Vagina (tissue), 2 donors: ENCODE measurements around the gene CEBPA. TPM values are rescaled to one million over a fixed set of nuclear protein-coding genes. Genes with fewer than 3 reads are reported as not detected.

Experiments used
- DNase-seq, 2 donors: peaks; one replicate each; pipeline ENCODE4 v3.0.0-alpha.2; 2017; ENCODE audit errors: extremely low spot score in 2 of 2
- H3K27ac ChIP-seq: fragments of 200-600 bp; sonication (generic); one replicate; pipeline ENCODE4 v1.5.1; 2019
- H3K27me3 ChIP-seq: fragments of 200-600 bp; sonication (generic); one replicate; pipeline ENCODE4 v1.5.1; 2019
- H3K36me3 ChIP-seq, 2 donors: fragments of 200-600 bp; sonication (generic); one replicate each; pipeline ENCODE4 v1.5.1; 2017 to 2019
- H3K4me1 ChIP-seq: fragments of 200-600 bp; sonication (generic); one replicate; pipeline ENCODE4 v1.5.1; 2019
- H3K4me3 ChIP-seq, 2 donors: fragments of 200-600 bp; sonication (generic); 1 replicate in 1 of 2; 2 replicates in 1 of 2; pipeline ENCODE4 v1.5.1; 2016 to 2019
- H3K9me3 ChIP-seq: fragments of 200-600 bp; sonication (generic); one replicate; pipeline ENCODE4 v1.5.1; 2019
- POLR2A ChIP-seq, 2 donors: fragments of 450-650 bp; IDR thresholded peaks; one replicate each; pipeline ENCODE4 v1.6.1; 2017; ENCODE audit warnings: antibody characterized with exemption in 2 of 2, mild to moderate bottlenecking in 2 of 2, moderate library complexity in 2 of 2
- POLR2AphosphoS5 ChIP-seq, 2 donors: sonication (generic); formaldehyde crosslinking; IDR thresholded peaks; one replicate each; pipeline ENCODE4 v1.9.0; 2017; ENCODE audit warnings: antibody characterized with exemption in 2 of 2, mild to moderate bottlenecking in 2 of 2, low read depth in 1 of 2; ENCODE audit not compliant: insufficient read depth in 1 of 2
- intact Hi-C: fragments of 100-400 bp; cut with DNase I; formaldehyde crosslinking; loops from one replicate; pipeline ENCODE4 v1.15.1; 2023
- total RNA-seq: library from RNA; depleted of rRNA; stranded (reverse); fragments of >200 nt; gene quantifications from one replicate; pipeline ENCODE4 v1.2.3, GENCODE V29; 2016
- TF ChIP-seq, protein P1 (sequence below), 3 experiments: fragments of 450-650 bp in 2 of 3; fragments of 200-600 bp in 1 of 3; sonication (generic) in 1 of 3; IDR thresholded peaks; one replicate each; pipeline ENCODE4 v1.5.1; 2017 to 2019; ENCODE audit warnings: antibody characterized with exemption in 3 of 3, mild to moderate bottlenecking in 2 of 3, moderate library complexity in 2 of 3

Gene CEBPA
- total RNA-seq, 1 donor from 2014 or later, result 38.3 TPM

DNA sequence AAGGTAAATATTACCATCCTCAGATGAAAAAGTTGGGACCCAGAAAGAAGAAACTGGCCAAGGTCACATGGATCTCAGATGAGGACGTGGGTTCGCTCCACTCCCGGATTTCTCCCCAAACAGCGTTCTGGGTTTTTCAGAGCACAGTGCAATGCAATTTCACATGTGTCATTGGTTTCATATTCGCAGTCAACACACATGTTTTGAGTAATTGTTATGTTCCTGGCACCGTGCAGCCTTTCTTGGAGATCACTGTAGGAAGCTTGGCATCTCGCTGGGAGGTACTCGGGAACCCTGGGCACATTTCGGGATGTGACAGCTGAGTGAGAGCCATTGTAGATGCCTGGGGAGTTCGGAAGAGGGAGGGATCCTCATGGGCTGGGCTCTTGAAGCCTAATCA, 45.0 kb upstream of the CEBPA start:
- no peaks in the 10 kb centered on the region for H3K27me3 ChIP-seq
- H3K36me3 ChIP-seq, result no peaks in the 10 kb centered on the region
- H3K4me3 ChIP-seq, result no peak overlapping the region
- intact Hi-C loops, result no loop called here
- H3K27ac ChIP-seq, result no peak overlapping the region
- no peak for DNase-seq
- no peaks in the 10 kb centered on the region for H3K9me3 ChIP-seq
- TF ChIP-seq, protein P1, sequence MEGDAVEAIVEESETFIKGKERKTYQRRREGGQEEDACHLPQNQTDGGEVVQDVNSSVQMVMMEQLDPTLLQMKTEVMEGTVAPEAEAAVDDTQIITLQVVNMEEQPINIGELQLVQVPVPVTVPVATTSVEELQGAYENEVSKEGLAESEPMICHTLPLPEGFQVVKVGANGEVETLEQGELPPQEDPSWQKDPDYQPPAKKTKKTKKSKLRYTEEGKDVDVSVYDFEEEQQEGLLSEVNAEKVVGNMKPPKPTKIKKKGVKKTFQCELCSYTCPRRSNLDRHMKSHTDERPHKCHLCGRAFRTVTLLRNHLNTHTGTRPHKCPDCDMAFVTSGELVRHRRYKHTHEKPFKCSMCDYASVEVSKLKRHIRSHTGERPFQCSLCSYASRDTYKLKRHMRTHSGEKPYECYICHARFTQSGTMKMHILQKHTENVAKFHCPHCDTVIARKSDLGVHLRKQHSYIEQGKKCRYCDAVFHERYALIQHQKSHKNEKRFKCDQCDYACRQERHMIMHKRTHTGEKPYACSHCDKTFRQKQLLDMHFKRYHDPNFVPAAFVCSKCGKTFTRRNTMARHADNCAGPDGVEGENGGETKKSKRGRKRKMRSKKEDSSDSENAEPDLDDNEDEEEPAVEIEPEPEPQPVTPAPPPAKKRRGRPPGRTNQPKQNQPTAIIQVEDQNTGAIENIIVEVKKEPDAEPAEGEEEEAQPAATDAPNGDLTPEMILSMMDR (IDR thresholded peaks at IDR 0.05), result no peak
- TF ChIP-seq POLR2AphosphoS5 (IDR thresholded peaks at IDR 0.05; ENCODE audit: insufficient read depth in 1 of 2, low read depth in 1 of 2) (no peak), POLR2A (IDR thresholded peaks at IDR 0.05) (no peak)
- H3K4me1 ChIP-seq, result no peaks in the 10 kb centered on the region

DNA sequence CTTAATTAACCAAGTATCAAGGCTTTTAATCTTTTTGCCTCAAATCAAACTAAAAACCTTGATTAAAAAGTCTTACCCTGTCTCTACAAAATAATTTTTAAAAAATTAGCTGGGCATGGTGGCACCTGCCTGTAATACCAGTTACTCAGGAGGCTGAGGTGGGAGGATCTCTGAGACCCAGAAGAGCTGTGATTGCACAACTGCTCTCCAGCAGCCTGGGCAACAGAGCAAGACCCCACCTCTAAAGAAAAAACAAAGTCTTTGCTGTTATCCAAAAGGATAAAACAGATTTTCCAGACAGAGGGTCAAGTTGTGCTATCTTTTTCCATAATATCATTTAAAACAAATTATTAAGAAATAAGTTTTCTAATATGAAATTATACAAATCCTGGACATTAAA, 44.3 kb upstream of the CEBPA start:
- TF ChIP-seq POLR2A (IDR thresholded peaks at IDR 0.05) (no peak), POLR2AphosphoS5 (IDR thresholded peaks at IDR 0.05; ENCODE audit: insufficient read depth in 1 of 2, low read depth in 1 of 2) (no peak)
- TF ChIP-seq, protein P1 (IDR thresholded peaks at IDR 0.05), result no peak
- no peaks in the 10 kb centered on the region for H3K36me3 ChIP-seq
- intact Hi-C loops, result no loop called here
- no peak for DNase-seq
- H3K9me3 ChIP-seq, result no peaks in the 10 kb centered on the region
- no peak overlapping the region for H3K4me3 ChIP-seq
- H3K4me1 ChIP-seq, result no peaks in the 10 kb centered on the region
- H3K27ac ChIP-seq, result no peak overlapping the region
- H3K27me3 ChIP-seq, result no peaks in the 10 kb centered on the region

DNA sequence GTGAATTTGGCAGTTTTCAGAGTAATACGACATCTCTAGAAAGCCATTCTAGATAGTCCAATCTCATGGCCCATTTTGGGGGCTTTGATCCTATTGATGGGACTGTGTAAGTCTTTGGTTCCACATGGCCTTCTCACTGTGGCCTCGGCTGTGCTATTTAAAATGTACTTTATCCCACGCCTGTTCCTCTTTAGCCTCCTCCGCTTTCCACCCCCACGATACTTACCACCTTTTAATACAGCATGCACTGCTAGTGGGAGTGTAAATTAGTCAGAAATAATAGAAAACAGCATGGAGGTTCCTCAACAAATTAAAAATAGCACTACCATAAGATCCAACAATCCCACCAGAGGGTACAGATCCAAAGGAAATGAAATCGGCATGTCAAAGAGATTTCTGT, 42.8 kb upstream of the CEBPA start:
- TF ChIP-seq POLR2A (IDR thresholded peaks at IDR 0.05) (no peak), POLR2AphosphoS5 (IDR thresholded peaks at IDR 0.05; ENCODE audit: insufficient read depth in 1 of 2, low read depth in 1 of 2) (no peak)
- TF ChIP-seq, protein P1 (IDR thresholded peaks at IDR 0.05), result no peak
- Histone ChIP-seq H3K4me1 (no peaks in the 10 kb centered on the region), H3K4me3 (no peak overlapping the region), H3K27ac (no peak overlapping the region), H3K9me3 (no peaks in the 10 kb centered on the region), H3K36me3 (no peaks in the 10 kb centered on the region), H3K27me3 (no peaks in the 10 kb centered on the region)
- intact Hi-C loops, result no loop called here
- no peak for DNase-seq

DNA sequence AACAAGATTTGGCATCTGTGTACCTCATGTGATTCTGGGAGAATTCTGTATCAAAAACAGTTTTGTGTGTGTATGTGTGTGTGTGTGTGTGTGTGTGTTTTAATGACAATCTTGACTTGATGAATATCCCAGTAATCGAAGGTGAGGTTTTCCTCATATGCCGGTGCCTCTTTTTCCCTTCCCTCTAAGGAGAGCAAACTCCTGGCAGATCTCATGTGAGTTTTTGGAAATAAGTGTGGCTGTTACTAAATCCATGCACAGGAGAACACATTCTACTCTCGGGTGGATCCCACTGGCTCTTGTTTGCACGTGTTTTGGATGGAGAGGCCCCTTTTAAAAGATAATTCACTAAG, 42.2 kb upstream of the CEBPA start:
- H3K27ac ChIP-seq, result no peak overlapping the region
- DNase-seq, result no peak
- H3K4me1 ChIP-seq, result no peaks in the 10 kb centered on the region
- H3K27me3 ChIP-seq, result no peaks in the 10 kb centered on the region
- no peak overlapping the region for H3K4me3 ChIP-seq
- no peaks in the 10 kb centered on the region for H3K9me3 ChIP-seq
- H3K36me3 ChIP-seq, result no peaks in the 10 kb centered on the region
- TF ChIP-seq, protein P1 (IDR thresholded peaks at IDR 0.05), result no peak
- TF ChIP-seq POLR2A (IDR thresholded peaks at IDR 0.05), result no peak
- no peak for TF ChIP-seq POLR2AphosphoS5 (IDR thresholded peaks at IDR 0.05; ENCODE audit: insufficient read depth in 1 of 2, low read depth in 1 of 2)
- intact Hi-C loops, result no loop called here

DNA sequence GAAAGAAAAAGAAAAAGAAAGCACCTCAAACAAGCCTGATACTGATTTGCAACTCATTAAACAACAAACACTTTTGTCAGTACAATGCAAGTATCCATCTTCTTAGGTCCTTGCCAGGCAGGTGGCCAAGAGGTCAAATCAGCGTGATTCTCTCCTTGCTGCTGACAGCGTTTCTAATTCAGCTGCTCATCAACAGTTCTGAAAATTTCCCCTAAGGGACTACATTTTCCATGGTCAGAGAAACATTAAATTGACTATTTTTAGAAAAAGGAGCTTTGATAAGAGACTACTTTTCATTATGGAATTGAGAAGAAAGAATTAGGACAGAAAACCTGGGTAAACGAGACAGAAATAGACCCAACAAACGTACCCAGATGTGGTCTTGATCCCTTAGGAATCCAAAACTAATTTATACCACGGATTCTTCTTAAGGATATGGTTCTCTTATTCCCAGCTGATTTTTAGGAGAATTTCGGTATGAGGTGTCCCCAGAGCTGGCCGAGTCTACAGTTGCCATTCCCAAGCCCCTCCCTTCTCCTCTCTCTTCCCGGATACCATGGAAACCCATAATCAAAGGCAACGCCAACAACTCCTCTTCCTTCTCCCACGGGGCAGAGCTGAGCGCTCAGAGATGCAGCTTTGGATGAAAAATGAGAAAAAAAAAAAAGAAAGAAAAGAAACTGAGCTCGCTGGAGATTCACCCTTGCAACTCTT, 41.7 kb upstream of the CEBPA start:
- intact Hi-C loops, result no loop called here
- no peak overlapping the region for H3K4me3 ChIP-seq
- DNase-seq, result no peak

More for the DNA sequence above, 41.7 kb upstream of the CEBPA start:
- Histone ChIP-seq H3K36me3 (no peaks in the 10 kb centered on the region), H3K4me1 (no peaks in the 10 kb centered on the region), H3K27me3 (no peaks in the 10 kb centered on the region), H3K27ac (no peak overlapping the region), H3K9me3 (no peaks in the 10 kb centered on the region)
- TF ChIP-seq POLR2A (IDR thresholded peaks at IDR 0.05) (no peak), POLR2AphosphoS5 (IDR thresholded peaks at IDR 0.05; ENCODE audit: insufficient read depth in 1 of 2, low read depth in 1 of 2) (no peak)
- TF ChIP-seq, protein P1 (IDR thresholded peaks at IDR 0.05), result no peak
